ENCODE data around the gene ANKRD42.

ANKRD42 gene

DNA sequence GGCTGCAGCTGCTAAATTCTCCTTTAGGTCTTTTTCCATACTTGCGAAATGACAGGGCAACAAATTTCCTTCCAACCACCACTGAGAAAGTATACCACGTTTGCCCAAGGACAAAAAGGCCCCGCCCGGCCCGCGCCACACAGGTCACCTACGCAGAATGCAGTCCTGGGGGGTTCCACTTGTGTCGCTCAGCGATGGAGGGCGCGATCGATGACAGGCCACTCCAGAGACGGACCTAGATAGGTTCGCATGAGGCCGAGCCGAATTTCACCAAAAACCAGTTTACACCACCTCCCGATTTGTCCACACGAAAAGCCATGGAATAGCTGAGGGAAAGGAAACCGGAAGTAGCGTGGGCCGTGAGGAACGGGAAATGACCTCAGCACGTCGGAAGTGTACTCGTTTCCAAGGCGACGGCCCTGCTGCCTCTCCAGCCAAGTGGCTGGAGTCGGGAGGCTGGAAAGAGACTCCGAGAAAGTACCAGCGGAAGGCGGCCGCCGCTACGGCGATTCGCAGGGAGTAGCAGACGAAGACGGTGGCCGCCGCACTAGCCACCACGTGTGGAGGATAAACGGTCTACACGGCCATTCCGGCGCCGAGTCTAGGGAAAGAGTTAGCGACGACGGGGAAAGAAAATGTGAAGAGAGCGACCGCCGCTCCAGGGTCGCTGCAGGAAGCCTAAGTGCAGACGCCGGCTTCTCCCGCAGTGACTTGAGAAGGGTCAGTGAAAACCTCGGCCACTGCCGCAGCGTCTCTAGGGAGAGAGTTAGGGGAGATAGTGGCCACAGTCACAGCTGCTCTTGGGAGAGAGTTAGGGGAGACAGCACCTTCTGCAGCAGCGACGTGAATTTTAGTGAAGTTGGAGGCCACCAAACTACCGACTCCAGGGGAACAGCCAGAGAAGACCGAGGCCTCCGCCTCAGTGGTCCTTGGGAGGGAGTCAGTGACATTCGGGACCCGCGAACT, at the start of gene ANKRD42:
ANKRD42 (plus strand) TSS at position 398 of the 966 bp plus-strand sequence. CDS start 959 bp downstream, outside the sequence.
- peak; percentile 89 to 91 for DNase-seq

DNA sequence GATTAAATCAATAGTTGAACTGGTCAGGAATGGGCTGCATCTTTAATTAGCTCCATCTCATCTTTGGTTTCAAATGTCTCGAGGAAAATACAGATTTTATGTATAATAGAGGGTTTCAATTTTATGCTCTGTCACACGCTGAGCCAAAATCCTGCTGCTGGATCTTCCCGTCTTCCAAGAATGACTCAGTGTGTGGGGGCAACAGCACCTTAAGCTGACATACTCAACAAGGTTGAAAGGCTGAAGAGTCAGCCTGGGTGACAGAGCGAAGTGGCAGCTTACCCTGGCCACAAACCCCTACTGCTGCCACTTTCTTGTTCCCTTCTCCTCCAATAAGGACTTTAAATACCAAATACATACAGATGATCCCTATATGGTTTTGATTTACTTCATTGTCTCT, 45.6 kb upstream of the ANKRD42 start:
- DNase-seq, result no peak

DNA sequence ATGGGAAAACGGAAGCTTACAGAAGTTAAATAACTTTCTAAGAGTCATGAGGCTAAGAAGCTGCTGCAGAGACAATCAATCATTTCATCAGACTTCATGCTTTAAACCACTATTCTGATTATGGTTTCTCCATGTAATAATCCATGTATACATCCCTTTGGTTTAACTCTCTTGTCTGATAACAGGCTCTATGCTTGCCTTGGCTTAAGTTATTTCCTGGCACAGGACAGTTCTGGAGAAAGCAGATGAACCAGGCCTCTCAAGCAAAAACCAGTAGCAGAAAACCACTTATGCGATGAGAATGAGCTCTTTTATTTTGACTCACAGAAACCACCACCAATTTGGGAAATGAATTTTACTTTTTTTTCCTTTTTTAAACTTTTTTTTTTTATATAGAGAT, 43.1 kb upstream of the ANKRD42 start:
- no peak for DNase-seq

DNA sequence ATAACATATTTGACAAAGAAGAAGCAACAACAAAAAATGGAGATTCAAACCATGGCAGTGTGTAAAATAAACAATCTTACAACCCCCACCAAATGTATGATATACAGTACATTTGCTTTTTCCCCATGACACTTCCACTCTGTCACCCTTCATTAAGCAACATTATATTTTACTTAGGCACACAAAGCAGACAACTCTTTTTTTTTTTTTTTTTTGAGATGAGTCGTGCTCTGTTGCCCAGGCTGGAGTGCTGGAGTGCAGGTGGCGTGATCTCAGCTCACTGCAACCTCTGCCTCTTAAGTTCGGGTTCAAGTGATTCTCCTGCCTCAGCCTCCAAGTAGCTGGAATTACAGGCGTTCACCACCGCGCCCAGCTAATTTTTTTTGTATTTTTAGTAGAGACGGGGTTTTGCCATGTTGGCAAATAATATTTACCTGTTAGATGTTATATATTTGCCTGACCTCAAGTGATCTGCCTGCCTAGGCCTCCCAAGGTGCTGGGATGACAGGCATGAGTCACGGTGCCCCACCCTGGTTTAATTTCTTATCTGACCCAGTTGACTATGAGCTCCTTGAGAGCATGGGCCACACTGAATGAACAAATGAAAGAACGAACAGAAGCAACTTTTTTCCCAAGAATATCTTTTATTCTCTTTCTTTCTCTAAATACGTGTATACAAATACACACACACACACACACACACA, 42.1 kb upstream of the ANKRD42 start:
- DNase-seq, result no peak

DNA sequence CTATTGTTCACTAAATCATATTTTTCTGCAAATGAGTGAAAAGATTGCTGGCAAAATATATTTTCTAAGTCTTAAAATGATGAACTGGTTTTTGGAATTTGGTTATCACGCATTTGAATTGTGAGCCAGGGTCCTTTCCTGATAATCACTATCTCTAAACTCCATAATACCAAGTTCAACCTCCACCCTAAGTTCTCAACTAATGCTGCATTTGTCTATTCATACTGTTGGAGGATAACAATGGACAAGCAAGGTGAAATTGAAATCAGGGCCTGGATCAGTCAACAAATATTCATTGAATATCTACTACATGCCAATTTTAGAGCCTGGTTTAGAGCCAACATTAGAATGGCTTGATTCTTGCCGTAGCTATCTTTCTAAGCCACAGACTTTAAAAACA, 41.2 kb upstream of the ANKRD42 start:
- DNase-seq, result no peak

DNA sequence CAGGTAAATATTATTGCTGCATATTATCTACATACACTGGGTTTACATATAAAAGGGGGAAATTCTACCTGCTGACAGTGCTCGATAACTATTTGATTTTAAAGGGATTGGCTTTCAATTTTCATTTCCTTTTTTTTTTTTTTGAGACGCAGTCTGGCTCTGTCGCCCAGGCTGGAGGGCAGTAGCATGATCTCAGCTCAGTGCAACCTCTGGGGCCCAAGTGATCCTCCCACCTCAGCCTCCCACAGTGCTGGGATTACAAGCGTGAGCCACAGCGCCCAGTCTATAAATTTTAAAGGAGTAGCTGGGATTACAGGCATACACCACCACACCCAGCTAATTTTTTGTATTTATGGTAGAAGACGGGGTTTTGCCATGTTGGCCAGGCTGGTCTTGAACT, 39.7 kb upstream of the ANKRD42 start:
- DNase-seq, result no peak

DNA sequence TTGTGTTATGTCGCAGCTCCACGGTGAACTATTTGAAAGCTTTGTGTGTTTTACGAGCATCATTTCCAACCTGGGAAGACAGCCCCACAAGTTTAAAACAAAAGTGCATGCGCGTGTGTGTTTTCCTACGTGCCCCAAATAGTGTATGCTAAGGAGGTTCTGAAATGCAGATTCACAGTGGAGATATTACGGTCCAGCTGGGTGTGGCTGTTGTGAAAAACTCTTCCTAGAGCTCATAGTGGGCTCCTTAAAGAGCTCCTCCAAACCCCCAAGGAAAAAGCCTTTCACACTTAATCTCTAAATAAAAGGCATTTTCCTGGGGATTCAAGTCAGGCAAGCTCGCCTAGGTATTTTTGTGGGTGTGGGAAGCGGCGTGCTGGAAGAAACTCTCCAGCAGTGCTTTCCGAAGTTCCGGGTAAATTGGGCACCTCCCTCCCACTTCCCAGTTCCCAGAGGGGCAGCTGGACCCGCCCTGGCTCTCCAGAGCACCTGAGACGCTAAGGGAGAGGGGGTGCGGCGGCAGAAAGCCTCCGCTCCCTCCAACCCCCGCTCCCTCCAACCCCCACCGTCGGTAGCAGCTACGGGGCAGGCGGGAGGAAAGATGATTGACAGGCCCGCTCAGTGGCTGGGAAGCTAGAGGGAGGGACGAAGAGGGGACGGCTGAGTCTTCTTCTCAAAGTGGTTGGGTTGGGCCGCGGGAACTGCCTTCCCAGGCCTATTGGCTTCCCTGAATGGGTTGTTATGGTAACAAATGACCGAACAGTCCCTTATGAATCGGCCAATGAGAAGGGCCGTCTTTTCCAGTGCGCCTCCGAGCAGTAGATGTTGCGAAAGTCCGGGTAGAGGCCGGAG, 37.1 kb upstream of the ANKRD42 start:
- peak in 1 of 2 experiments; percentile 98 for DNase-seq

DNA sequence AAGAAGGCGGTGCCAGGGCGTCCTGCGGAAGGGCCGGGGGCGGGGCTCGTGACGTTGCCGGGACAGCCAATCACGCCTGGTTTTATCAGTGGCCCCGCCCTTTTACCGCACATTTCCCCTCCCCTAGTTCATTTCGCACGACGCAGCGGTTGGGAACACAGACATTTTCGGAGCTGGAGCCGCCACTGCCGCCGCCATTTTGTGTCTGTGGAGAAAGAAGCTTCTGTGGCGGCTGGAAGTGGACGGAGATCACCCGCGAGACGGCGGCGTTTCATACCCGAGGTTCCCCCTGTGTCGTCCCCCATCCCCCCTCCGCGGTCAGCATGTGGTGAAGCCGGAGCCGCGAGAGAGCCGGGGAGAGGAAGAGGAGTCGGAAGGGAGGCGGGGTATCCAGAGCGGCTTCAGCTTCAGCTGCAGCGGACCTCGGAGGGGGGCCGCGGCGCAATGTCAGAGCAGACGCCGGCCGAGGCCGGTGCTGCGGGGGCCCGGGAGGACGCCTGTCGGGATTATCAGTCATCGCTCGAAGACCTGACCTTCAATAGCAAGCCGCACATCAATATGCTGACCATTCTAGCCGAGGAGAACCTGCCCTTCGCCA, 36.4 kb upstream of the ANKRD42 start, which contains the start of gene PCF11:
PCF11 (plus strand) TSS at position 136 of the 598 bp plus-strand sequence; CDS start at position 445, 309 bp downstream.
- DNase-seq, result peak in 1 of 2 experiments; percentile 96

DNA sequence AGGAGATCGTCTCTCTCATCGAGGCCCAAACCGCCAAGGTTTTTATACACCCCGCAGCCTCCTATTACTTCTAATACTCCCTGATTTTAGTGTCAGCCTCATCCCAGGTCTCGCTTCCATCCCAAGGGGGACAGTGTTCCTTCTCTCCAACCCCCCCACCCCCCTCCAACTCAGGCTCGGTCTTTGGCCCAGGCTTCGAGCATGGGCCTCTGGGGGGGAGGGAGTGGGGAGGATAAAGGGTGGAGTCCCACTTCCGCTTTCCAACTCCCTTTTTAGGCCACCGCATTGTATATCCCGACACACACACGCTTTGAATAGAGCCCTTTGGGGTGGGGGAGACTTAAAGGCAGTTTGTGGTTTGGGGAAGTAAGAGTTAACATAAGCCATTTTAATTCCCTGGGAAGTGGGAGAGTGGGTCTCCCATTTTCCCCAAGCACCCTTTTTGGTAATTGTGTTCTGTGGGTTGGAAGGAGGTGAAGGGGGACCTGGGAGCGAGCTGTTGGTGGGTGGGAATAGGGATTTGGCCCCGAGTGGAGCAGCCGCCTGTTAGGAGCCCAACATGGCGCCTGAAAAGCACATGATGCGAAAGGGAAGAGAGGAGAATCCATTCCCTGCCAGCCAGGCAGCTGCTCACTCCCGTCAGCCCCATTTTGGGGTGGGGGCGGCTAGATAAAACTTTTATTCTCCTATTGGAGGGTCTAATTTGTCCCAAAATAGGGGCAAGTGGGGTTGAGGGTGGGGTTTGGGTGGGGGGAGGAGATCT, 35.7 kb upstream of the ANKRD42 start:
- DNase-seq, result peak; percentile 68 to 76

DNA sequence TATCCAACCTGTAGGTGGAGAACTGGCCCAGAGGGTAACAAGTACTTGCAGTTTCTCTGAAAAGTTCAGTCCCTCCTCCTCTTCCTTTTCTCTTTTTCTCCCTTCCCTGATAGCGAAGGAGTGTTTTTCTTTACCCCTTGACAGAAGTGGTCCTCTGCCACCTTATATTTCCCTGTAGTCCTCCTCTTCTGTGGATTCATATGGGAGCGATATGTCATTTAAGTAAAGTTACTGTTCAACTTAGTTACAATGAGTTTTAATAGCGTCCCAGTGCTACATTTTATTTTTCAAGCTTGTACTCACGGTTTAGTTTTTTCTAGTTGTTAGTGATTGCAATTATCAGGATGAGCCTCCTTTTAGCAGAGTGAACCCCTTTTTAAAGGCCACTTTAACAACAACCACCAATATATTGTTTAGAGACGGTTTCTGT, 35.1 kb upstream of the ANKRD42 start:
- DNase-seq, result no peak

DNA sequence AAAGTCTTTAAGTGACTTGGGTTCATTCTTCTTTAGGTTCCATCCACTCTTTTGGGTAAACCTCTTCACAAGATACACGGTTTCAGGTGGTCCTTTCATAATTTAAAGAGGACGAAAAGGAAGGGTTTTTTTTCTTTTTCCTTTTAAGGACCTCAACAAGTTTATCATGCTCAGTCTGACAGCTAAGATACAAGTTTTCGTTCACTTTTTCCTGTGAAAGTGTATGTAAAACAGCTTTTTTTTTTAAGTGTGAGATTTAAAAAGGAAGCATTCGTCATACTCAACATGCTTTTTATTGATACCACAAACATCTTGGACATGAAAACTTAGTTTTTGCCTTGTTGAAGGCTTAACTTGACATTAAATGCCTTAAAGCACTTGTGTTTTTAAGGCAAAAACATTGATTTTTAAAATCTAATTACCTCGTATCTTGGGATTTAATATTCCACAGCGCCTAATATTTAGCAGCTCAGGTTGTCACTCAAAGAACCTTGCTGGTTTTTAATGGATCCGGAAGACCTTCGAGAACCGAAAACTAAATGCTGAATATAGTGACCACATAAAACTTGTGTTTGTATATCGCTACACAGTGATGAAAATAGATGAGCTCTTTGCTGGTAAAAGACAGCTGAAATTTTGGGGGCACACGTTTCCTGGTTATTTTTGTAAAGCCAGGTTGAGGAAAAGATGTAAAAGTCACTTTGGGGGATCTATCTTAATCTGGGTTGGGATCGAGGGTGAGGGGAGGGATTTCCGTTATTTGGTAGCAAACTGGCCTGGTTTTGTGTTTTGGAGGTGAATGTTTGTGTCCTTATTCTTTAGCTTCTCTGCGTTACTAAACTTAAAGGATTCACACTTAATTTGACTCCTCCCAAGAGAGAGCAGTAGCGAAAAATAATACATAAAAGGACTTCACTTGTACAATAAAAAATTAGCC, 34.3 kb upstream of the ANKRD42 start:
- DNase-seq, result no peak

DNA sequence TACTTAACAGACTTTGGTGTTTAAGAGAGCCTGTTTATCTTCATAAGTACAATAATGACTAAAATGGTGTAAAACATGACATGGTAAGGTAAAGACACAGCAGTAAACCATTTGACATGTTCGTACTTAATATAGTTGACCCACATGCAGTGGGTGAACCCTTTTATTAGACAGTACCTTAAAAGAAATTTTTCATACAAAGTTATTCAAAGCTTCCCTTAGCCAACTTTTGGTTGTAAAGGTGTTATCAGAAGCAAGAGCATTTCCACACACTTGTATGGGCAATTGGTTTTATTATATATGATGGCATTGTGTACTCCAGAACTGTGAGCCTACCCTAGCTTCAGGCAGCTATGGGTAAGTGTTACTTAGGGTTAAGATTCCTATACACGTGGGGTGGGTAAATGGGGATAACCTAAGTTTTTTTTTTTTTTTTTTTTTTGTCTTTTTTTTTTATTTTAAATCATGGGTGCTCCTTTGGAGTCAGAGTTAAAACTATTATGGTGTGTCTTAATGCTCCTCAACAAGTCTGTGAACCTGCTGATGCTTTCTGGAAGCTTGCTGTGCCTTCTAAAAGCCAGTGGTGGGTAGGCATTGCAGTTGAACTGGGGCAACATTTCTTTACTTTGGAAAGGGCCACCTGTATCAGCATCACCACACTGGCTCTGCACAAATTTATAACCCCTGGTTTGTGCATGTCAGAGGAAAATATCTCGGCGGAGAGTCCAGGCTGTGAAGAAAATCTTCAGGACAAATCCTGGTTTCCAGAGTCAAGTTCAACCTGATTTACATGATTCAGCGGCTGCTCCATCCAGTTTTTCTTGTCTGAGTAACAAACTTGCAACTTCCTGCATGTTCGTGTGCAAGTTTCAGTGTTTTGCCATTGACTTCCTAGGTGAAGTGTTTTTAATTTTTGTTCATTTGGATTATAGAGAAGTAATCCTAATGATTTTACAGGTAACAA, 33.3 kb upstream of the ANKRD42 start:
- DNase-seq, result peak in 1 of 2 experiments; percentile 33

DNA sequence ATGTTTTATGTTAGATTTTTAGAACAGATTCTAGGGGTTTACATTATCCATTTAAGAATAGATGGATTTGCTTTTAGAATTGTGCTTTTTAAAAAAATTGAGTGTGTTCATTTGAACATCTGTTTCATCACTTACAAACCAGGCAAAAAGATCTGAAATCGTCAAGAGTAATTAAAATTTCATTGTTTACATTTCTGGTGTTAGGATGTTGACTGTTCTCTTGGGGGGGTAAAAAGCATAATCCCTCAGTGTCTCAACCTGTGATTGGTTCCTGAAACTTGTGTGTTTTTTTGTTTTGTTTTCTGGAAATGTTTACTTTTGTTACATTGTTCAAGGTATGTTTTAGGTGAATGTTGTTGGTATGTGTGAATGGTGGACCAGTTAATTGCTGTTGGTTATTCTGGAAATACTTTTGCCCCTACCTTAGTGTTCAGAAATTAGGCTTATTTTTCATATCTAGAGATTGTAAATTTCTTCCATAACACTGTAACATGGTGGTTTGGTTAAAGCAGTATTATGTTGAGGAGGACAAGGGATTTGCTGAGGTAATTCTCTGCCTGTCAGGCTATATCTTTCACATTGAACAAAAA, 31.8 kb upstream of the ANKRD42 start:
- DNase-seq, result no peak

DNA sequence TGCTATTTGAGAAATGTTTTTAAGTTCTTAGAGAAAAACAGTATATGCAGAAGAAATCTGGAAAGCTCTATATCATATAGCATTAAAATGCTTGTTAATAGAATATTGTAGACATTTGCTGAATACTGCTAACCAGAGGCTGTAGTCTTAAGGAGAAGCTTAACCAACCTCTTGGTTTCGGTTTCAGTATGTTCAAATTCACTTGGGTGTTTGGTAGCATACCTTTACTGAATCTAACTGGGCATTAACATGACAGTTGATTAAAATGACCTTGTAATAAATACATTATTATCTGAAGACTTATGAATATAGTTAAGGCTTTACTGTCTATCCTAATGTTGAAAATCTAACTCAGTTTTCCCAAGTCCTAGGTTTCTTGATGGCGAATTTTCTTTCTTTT, 31.1 kb upstream of the ANKRD42 start:
- no peak for DNase-seq

DNA sequence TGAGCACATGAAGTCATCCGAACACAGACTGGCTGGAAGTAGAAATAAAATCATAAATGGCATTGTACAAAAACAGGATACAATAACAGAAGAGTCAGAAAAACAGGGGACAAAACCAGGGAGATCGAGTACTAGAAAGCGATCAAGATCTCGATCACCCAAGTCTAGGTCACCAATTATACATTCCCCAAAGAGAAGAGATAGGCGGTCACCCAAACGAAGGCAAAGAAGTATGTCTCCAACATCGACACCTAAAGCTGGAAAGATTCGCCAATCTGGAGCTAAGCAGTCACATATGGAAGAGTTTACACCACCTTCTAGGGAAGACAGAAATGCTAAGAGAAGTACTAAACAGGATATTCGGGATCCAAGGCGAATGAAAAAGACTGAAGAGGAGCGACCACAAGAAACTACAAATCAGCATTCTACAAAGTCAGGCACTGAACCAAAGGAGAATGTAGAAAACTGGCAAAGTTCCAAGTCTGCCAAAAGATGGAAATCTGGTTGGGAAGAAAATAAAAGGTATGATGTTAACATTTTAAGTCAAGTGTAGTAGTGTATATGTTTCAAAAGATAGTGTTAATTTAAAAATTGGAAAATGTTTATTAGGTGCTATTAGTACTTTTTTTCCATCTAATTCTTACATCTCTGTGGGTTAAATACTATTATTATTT, 27.2 kb upstream of the ANKRD42 start:
- DNase-seq, result no peak

DNA sequence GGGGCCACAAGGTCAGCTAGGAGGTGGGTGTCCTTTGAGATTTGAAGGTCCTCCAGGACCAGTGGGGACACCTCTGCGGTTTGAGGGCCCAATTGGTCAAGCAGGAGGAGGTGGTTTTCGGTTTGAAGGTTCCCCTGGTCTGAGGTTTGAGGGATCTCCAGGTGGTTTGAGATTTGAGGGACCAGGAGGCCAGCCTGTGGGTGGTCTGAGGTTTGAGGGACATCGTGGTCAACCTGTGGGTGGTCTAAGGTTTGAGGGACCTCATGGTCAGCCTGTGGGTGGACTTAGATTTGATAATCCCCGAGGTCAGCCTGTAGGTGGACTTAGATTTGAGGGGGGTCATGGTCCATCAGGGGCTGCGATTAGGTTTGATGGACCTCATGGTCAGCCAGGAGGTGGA, 24.8 kb upstream of the ANKRD42 start:
- DNase-seq, result no peak

DNA sequence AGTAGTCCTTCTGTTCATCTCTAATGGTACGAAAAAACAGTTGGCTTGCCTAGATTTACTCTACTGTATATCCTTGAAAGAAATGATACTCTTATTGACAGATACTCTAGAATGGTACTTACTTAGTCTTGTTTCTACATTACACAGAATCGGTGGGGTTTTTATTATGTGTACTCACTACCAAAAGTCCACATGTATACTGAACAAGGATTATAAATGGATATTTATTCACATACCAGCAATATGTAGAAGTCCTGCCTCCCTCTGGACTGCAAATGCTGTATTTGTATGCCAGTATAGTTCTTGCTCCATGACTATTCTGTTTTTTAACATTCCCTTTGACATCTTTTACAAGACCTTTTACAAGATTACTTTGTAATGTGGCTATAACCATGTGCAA, 22.6 kb upstream of the ANKRD42 start:
- DNase-seq, result no peak

DNA sequence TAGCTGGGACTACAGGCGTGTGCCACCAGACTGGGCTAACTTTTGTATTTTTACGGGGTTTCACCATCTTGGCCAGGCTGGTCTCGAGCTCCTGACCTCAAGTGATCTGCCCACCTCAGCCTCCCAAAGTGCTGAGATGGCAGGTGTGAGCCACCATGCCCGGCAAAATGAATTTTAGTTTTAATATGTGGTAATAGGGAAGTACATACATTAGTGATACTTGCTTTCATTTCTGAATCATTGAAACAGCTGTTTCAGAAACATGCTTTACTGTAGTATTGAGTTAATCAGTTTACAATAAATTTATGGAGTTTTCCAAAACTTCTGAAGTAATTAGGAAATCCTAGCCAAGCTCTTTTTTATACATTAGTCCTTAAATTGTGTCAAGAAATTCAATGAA, 21.0 kb upstream of the ANKRD42 start:
- no peak for DNase-seq

Measured in activated T-cell treated with anti-CD3 and anti-CD28 coated beads, Interleukin-2, amount 50 U/mL, for 48 hours (primary cell).